SIG-M5 treated with dmso at 0.1 percent for 504 hours (cell line): ENCODE measurements around the gene FAU.
"Not testable (repeated sequence)": the region's sequence is repeated elsewhere in the genome, so short reads cannot be mapped to it uniquely, and the experiment has no call there.

ENCODE experiments used
- DNase-seq: peaks from one replicate; lab custom pipeline; 2025; ENCODE audit not compliant: unreplicated experiment; lab: John Stamatoyannopoulos, UW

The FAU gene

GRCh38 chr11:65124480-65125196 lies 2.7 kb upstream of the FAU start:
- no peak for DNase-seq

DNA sequence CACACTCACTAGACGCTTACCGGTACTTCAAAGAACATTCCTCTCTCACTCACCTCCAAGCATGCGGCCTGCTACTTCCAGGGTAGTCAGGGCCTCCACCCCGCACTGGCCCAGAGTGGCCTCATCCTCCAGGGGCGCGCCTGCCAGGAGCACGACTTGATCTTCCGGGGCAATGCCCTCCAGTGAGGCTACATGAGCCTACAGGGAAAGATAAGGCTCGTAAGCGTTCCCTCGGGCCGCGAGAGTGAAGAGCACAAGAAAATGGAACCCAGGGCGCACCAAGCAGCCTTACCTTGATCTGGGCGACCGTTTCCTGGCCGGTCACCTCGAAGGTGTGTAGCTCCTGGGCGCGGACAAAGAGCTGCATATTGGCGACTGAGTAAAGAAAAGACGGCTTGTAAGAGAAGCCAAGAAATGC lies 478 bp downstream of the FAU start:
- no peak for DNase-seq

DNA sequence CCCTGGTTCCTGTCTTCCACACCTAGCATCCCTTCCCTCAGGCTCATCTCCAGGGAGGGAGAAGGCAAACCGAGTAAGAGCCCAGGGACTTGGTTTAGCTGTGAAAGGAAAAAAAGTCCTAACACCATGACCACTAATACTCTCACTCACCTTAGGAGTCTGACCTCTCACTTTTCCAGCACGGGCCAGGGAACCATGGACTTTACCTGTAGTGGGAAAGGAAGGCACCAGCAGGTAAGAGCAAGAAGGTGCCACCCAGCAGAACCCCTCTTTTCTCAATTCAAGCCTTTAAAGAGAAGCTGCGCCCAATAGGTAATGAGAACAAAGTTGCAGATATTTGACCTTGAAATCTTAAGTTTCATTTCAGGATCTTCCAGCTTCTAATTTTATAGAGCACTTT lies 1.1 kb downstream of the FAU start:
- DNase-seq = no peak

DNA sequence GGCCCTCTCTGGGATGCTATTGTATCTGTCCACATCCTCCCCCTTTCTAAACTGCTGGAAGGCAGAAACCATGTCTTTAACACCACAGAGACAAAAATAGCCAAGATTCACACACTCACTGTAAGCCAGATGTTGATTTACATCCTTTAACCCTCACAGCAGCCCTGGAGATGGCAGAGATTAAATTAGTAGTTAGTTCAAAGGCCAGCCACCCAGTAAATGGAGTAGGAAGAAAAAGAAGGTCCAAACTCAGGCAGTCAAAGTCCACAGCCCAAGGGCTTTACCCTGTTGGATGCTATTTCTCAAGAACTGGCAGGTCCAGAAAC lies 2.3 kb downstream of the FAU start:
- no peak for DNase-seq

GRCh38 chr11:65118891-65119669 lies 2.9 kb downstream of the FAU start:
- not testable (repeated sequence) for DNase-seq

- no peak for DNase-seq
These were observed 3.7 kb downstream of the FAU start for GRCh38 chr11:65118097-65118837.

DNA sequence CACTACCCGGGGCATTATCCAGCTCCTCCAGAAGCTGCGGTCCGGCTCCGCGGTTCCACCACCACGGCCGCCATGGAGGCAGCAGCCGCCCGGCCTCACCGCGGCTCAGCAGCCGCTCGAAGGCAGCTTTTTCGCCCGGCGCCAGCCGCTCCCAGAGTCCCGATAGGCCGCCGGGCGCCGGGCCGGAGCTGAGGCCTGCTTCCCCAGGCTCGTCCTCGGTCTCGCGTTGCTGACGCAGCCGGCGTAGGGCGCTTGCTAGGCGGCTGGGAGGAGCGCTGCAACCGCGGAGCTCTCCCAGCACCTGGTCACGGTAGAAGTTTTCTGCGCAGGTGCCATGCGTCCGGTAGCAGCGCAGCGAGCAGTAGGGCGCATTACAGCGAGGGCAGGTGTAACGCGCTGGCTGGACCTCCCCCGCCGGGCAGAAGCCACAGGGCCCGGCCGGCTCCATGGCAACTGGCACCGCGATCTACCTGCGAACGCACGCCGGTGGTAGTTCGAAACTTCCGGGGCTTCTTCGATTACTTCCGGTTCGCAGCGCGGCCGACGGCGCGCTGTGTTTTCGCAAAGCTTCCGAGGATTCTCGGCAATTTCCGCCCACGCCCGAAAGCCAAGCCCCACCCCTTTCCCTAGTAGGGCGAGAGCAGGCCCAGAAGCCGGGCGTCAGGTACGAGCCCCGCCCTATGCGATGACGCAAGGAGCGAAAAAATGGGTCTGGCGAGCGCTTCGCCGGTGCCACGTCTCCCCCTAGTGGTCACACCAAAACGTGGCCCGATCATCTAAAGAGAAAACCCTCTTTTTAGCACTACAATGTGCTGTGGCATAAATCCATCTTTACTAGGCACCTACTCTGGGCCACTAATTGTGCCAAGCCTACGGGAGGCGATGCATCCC lies 4.5 kb downstream of the FAU start, which contains the start of gene ZNHIT2:
ZNHIT2 (minus strand) TSS at position 496 of the 891 bp plus-strand sequence; CDS start at position 448, 48 bp downstream.
- DNase-seq = peak; percentile 95

GRCh38 chr11:65116370-65117205 lies 5.3 kb downstream of the FAU start:
- DNase-seq = no peak

- no peak for DNase-seq
These were observed 6.4 kb downstream of the FAU start for GRCh38 chr11:65115361-65116082.

DNA sequence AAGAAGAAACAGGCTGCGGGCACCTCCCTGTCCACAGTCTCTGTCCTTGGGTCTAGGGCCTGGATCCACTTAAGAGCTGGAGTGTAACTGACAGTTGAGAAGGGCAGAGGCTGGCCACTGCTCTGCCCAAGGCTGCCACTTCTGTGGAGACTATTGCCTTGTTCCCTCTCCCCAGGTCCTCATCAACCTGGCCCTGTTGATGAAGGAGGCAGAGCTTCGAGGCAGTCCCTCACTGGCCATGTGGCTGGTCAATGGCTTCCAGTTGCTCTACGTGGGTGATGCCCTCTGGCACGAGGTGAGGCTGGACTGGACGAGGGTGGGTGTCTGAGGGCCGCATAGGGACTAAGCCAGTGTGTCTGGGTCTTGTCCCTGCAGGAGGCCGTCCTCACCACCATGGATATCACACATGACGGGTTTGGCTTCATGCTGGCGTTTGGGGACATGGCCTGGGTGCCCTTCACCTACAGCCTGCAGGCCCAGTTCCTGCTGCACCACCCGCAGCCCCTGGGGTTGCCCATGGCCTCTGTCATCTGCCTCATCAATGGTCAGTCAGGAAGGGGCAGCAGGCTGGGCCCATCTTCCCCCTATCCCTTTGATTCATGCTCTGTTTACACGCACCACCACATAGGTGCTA lies 7.3 kb downstream of the FAU start:
- no peak for DNase-seq

- no peak for DNase-seq
These were observed 8.1 kb downstream of the FAU start for GRCh38 chr11:65113839-65114238.

DNA sequence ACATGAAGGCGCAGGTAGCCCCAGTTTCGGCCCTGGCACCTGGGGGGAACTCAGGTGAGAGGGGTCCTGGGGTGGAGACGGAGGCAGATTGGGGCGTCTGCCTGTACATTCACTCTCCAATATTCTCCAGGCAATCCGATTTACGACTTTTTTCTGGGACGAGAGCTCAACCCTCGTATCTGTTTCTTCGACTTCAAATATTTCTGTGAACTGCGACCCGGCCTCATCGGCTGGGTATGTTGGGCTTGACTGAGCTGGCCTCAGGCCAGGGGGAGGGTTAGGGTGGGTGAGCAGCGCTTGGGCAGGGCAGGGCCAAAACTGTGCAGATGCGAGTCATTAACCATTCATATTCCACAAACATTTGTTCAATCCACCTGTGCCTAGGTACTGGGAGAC lies 8.6 kb downstream of the FAU start:
- DNase-seq = no peak

DNA sequence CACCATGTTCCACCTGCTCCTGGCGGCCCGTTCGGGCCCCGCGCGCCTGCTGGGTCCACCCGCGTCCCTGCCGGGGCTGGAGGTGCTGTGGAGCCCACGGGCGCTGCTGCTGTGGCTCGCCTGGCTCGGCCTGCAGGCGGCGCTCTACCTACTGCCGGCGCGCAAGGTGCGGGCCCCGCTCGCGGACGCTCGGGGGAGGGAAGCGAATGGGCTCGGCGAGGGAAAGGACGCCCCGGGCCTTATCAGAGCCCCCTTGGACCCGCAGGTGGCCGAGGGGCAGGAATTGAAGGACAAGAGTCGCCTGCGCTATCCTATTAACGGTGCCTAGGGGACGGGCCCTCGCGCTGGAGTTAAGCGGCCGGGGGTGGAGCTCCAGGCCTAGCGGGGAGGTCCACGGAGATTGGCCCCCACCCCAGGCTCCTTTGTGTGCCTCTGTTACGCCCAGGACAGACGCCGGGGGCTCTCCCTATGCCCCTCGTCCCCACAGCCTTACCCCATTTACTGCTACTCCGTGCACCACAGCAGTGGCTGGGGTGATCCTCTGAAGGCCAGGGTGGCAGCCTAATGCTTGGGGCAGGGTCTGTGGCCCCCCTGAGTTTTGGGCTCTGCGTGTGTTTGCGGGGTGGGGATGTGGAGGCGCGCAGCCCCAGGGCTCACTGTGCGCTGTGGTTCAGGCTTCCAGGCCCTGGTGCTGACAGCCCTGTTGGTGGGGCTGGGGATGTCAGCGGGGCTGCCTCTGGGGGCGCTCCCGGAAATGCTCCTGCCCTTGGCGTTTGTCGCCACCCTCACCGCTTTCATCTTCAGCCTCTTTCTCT lies 9.2 kb downstream of the FAU start:
- DNase-seq = peak; percentile 59

DNA sequence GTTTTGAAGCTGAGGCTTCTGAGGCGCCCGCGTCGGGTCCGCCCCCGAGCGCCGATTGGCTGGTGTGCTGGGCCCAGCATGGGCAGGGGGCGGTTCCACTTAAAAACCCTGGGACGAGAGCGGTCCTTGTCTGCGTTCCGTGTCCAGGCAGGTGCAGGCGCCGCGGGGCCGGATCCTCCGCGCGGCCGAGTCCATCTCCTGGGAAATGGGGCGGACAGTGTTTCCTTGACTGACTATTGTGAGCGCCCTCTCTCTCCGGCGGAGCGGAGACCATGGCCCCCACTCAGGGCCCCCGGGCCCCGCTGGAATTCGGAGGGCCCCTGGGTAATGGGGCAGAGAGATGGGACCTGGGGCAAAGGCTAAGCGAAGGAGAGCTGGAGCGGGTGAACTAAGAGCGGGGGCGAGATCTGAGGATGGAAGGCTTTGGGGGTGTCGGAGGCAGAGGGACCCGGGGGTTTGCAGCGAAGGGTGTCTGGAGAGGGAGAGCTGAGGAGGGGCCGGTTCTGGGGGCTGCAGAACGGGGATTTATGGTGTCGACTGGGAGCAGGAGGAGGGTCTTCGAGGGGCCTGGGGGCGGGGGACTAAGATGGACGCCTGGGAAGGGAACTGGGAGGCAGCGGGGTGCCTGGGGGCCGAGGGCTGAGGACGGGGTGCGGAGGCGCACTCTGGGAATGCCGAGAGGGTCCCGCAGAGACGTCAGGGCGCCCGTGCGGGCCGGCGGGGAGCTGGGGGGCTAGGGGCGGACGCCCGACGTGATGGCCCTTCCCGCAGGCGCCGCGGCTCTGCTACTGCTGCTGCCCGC lies 10.0 kb downstream of the FAU start, which contains the start of gene TM7SF2:
TM7SF2 (plus strand) TSS at position 129 of the 802 bp plus-strand sequence; CDS start at position 273, 144 bp downstream.
- DNase-seq = peak; percentile 86

DNA sequence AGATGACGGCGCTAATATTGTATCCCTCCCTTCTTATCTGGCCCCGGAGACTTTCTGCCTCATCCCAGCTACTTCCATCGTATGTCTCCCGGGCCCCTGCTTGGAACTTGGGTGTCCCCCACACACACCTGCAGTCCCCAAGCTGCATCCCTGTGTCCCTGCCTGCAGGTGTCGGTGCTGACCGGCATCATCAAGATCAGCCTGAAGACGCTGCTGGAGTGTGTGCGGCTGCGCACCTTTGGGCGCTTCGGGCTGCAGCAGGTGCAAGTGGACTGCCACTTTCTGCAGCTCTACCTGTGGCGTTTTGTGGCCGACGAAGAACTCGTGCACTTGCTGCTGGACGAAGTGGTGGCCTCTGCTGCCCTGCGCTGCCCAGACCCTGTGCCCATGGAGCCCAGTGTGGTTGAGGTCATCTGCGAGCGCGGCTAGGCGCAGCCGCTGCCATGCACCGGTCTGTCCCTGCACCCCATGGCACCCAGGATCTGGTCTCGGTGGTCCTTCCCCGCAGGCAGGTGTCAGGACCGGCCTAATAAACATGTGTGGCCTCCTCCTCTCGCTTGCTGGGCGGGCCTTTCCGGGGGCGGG lies 10.7 kb downstream of the FAU start:
- DNase-seq = no peak

DNA sequence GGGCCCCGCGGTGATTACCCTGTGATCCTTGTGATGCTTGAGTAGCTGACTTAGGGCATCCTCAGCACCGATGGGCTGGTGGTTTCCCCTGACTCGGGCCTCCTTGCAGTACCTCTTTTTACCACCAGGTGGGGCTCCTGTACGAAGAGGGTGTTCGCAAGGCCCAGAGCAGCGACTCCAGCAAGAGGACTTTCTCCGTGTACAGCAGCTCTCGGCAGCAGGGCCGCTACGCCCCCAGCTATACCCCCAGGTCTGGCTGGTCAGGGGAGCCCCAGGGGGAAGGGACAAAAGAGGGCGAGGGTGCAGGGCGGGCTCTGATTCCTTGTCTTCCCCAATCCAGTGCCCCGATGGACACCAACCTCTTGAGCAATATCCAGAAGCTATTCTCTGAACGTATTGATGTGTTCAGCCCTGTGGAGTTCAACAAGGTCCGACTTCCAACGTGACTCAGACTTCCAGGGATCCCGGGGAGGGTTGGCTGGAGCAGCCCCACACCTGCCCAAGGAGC lies 11.5 kb downstream of the FAU start:
- DNase-seq = peak; percentile 82
